GM18873 (cell line): ENCODE measurements around the gene ACAN.
A peak's percentile ranks its signal among the peaks of the same experiment; 100 is the strongest.
"Not testable (repeated sequence)": the region's sequence is repeated elsewhere in the genome, so short reads cannot be mapped to it uniquely, and the experiment has no call there.

Experiments used
- ATAC-seq: cut with Tn5 transposase; IDR thresholded peaks from one replicate; pipeline ENCODE4 v1.9.1; 2021; ENCODE audit warnings: mild to moderate bottlenecking, moderate library complexity, moderate number of reproducible peaks; ENCODE audit not compliant: unreplicated experiment, low FRiP score

Gene ACAN

DNA sequence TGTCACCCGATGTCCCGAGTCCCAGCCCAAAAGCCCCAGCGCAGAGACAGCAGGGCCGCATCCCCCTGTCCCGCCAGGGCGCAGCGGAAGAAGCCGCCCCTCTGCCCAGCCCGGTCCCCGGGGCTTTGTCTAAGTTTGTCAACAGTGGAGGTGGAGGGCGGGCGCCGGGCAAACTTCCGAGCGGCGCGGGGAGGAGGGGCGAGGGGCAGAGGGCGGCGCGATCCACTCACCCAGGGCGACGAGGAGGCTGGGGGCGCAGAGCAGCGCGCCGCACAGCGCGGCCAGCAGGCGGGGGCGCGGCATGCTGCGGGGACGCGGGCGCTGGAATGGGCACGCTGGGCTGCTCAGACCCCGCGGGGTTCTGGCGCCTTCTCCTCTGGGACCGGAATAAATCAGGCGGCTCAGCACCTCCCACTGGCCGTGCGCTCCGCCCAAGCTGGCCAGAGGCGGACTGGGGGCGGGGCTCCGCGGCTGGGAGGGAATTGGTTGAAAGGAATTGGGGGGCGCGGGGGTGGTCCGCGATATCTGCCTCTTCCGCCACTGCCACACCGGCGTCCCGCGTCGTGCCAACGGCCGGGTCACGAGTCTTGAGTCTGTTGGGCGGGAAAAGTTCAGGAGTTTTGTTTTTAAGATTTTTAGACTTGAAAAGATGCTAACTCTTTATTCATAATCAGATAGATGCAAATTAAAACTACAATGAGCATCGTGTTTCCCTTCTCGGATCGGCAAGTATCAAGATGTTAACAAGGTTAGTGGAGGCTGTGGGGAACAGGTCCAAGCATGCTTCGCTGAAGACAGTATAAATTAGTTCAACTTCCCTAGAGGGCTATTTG, 110.0 kb downstream of the ACAN start, which contains the start of gene MFGE8:
Gene MFGE8, minus strand, starts transcription at position 363 of the 833 bp plus-strand sequence. Its CDS starts 60 bp downstream, at position 303.
- ATAC-seq: peak; percentile 48

DNA sequence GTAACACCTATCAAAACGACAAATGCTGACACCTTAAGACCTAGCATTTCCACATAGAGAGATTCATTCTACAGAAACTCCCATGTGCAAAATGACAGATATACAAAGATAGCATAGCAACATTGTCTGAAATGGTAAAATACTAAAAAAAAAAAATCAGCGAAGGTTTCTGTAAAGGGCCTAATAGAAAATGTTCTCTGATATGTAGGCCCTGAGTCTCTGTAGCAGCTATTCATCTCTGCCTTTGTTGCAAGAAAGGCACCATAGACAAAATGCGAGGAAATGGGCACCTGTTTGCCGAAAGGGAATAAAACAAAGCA, 110.6 kb downstream of the ACAN start:
- no peak for ATAC-seq

DNA sequence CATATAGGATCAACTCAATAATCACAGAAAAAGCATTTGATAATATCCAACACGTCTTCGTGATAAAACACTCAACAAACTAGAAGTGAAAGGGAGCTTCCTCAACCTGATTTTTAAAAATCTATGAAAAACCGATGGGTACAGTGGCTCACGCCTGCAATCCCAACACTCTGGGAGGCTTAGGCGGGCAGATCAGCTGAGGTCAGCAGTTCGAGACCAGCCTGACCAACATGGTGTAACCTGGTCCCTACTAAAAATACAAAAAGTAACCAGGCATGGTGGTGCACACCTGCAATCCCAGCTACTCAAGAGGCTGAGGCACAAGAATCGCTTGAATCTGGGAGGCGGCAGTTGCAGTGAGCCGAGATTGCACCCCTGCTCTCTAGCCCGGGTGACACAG, 112.1 kb downstream of the ACAN start:
- no peak for ATAC-seq

DNA sequence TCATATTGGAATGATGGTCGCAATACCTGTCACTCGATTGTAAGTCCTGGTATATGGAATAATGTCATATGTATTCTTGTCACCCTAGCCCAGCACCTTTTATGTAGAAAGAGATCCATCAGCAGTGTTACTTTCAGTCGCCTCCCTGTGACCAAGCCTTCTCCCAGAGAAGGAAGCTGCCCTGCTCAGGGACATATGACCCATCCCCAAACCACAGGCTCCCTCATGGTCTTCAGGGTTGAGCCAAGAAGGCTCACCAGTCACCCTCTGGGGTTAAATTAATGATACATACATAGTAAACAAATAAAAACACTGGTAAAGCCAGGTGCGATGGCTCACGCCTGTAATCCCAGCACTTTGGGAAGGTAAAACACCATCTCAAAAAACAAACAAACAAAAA, 114.5 kb downstream of the ACAN start:
- no peak for ATAC-seq

DNA sequence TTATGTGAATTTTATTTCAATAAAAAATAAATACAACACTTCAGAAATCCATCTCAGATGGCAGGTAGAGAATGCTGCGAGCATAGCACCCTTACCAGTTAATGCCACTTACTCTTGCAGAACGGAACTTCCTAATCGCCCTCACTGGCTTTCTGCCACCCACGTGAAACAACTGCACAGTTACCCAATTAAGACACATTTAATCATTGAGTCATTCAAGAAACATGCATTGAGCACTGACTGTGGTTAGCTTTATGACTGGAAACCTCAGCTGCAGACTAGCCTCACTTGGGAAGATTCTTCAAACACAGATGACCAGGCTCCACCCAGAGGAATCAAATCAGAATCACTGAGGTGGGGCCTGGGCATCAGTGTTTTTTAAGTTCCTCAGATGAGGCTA, 115.5 kb downstream of the ACAN start:
- ATAC-seq: peak; percentile 77

DNA sequence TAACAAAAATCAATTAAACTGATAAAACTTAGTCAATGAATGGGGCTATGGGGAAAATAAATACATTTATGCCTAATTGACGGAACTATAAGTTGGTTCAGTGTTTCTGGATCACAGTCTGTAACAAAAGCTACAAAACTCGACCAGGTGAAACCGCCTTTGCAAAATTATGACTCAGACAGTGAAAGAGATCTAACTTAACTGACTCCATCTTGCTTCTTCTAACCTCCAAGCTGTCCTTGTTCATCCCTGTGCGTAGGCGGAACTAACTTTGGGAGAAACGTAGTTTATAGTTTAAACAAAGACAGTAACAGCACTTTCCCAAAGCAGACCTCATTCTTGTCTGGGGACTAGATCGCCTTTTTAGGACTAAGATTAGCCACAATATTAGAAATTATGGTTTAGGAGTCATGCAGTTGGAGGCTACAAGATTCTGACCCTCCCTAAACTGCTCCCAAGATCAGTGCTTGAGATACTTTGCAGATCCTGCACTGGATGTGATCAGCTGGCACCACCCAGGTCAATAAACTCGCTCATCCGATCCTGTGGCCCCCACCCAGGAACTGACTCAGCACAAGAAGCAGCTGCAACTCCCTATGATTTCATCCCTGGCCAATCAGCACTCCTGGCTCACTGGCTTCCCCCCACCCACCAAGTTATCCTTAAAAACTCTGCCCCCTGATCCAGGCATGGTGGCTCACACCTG, 117.1 kb downstream of the ACAN start:
- ATAC-seq: no peak

DNA sequence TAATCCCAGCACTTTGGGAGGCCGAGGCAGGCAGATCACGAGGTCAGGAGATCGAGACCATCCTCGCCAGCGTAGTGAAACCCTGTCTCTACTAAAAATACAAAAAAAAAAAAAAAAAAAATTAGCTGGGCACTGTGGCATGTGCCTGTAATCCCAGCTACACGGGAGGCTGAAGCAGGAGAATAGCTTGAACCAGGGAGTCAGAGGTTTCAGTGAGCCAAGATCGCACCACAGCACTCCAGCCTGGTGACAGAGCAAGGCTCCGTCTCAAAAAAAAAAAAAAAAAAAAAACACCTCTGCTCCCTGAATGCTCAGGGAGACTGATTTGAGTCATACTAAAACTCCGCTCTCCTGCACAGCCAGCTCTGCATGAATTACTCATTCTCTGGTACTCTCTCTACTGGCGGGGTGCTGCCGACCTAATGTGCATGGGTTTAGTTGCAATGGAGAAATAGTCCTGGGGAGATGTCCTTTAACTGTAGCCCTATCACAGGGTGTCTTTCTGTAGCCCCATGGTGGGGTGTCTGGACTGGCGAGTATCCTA, 117.7 kb downstream of the ACAN start:
- ATAC-seq: not testable (repeated sequence)
